GM13976 (cell line): Measurements from ENCODE around the gene GPC6.

Experiments
- DNase-seq: peaks from one replicate; pipeline ENCODE4 v3.0.0; 2012; ENCODE audit warnings: low spot score
- in situ Hi-C: fragments of 300-500 bp; cut with MboI; formaldehyde crosslinking; loops from one replicate; pipeline ENCODE4 v1.12.0; 2022; ENCODE audit warnings: low sequenced_read_pairs, mixed read lengths, inconsistent platforms; ENCODE audit not compliant: unreplicated experiment
- TF ChIP-seq, protein P1 (sequence below): IDR thresholded peaks from 2 replicates; pipeline ENCODE4 v1.5.1; 2012; ENCODE audit warnings: borderline replicate concordance, mild to moderate bottlenecking; ENCODE audit not compliant: insufficient read depth; ENCODE audit errors: extremely low read depth, missing control alignments, control extremely low read depth

The GPC6 gene

DNA sequence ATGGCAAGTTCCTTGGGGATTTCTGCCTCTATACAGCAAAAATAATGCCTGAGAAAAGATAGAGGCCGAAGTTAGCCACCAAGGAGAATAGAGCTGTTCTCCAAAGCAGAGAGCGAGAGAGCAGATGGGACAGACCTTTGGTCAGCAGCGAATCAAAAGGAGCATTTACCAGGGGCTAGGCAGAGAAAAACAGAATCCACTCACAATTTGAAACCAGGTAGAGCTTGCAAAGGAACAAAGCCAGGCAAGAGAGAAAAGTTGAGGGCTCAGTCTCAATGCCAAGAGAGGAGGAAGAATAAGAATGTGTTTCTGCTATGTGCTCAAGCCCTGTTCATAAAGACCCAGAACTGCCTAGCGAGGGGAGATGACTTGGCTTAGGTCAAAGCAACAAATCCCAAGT is 1140.1 kb downstream of the GPC6 start:
- in situ Hi-C loops, result no loop called here
- TF ChIP-seq, protein P1, sequence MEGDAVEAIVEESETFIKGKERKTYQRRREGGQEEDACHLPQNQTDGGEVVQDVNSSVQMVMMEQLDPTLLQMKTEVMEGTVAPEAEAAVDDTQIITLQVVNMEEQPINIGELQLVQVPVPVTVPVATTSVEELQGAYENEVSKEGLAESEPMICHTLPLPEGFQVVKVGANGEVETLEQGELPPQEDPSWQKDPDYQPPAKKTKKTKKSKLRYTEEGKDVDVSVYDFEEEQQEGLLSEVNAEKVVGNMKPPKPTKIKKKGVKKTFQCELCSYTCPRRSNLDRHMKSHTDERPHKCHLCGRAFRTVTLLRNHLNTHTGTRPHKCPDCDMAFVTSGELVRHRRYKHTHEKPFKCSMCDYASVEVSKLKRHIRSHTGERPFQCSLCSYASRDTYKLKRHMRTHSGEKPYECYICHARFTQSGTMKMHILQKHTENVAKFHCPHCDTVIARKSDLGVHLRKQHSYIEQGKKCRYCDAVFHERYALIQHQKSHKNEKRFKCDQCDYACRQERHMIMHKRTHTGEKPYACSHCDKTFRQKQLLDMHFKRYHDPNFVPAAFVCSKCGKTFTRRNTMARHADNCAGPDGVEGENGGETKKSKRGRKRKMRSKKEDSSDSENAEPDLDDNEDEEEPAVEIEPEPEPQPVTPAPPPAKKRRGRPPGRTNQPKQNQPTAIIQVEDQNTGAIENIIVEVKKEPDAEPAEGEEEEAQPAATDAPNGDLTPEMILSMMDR, result no peak

DNA sequence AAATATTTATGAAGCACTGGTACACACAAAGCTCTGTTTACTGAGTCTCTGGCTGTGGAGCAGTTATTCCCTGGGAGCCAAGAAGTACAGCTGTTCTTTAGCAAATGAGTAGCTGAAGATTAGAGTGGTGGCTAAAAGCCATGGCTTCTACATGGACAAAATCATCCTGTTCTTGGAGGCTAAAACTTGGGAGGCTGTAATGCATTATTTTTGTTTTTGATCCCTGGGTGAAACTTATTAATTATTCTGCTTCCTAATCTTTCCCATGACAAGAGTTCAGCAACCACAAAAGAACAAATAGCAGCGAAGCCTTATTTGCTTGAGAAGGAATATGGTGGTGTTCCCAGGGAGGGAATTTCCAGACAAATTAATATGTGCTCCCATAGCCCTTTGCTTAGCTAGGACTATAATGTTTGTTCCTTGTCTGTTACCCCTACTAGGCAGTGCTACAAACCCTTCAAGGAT is 1143.4 kb downstream of the GPC6 start:
- DNase-seq, result no peak
- TF ChIP-seq, protein P1, result no peak
- in situ Hi-C loops, result no loop called here

More for the DNA sequence above, 1140.1 kb downstream of the GPC6 start:
- DNase-seq, result no peak

DNA sequence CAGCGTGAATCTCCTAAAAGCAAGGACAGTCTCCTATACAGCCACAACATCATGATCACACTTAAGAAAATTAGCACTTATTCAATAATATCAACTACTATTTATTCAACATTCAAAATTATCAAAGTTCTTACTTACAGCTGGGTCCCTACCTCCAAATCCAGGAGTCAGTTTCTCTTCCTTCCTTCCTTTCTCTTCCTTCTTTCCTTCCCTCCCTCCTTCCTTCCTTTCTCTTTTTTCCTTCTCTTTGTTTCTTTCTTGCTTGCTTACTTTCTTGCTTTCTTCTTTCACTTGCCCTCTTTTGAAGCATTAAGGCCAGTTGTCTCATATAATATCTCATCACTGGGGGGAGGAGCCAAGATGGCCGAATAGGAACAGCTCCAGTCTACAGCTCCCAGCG is 1145.2 kb downstream of the GPC6 start:
- TF ChIP-seq, protein P1, result no peak
- no peak for DNase-seq
- in situ Hi-C loops, result no loop called here

DNA sequence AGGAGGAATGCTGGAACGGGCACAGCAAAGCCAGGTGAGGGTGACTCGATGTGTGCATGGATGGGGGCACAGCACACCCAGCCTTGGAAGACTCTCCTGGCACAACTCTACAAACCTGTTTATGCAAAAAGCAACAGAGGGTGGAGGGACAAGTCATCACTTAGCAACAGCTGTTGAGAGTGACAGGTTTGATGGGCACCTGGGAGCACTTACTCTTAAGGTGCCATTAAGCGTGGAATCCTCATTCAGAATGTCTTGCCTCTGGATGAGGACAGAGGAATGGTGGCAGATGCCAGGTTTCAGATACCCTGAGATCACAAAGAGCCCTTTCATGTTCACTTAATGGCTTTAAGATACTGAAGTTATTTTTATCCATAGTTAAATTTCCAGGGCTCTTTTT is 1155.9 kb downstream of the GPC6 start:
- TF ChIP-seq, protein P1, result no peak
- no peak for DNase-seq
- in situ Hi-C loops, result no loop called here

DNA sequence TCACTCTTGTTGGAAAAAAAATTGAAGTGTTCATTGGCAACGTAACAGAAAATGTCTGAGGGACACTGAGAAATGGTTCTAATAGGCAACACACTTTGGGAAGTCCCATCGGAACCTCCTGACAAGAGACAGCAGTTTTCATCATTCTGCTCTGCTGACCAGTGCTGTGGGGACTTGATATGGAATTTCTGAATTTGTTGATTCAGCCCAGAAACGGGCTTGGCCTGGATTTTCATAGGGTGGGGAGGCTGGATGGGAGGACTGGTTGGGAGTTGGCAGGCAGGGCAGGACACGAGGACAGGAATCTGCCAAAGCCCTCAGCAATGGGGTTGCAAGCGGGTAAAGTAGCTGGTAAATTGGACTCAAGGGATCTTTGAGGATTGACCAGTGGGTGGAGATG is 1156.4 kb downstream of the GPC6 start:
- no peak for DNase-seq
- TF ChIP-seq, protein P1, result no peak
- in situ Hi-C loops, result no loop called here

DNA sequence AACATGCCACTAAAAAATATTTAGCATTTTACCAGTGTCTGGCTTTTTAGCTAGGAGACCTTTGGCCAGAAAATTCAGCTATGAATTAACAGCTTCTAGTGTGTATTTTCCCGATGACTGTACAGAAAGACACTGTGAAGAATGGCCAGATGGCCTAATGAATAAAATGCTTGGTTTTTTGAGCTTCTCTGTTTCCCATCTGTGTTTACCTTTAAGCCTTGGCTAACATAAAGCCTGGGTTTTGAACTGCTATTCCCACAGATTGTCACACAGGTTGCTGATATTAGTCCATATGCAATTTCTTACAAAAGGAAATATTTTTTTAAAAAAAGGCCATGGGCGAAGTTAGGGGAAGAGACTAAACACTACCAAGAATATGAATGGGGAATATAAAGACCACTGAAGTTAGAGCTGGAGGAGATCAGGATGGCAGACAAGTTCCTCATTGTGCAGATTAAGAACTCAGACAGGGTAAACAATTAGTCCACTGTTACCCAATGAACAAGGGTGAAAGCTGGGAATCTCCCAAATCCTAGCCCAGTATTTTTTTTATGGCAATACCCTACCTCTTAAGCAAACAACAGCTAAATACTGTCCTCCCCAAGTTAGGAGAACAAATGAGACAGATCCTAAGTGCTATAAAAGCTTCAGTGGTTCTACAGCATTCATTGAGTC is 1157.8 kb downstream of the GPC6 start:
- DNase-seq, result no peak
- in situ Hi-C loops, result no loop called here
- TF ChIP-seq, protein P1, result no peak
